ENCODE data around the gene NTS. TPM values are rescaled to one million over a fixed set of nuclear protein-coding genes. Genes with fewer than 3 reads are reported as not detected.

The NTS gene
- total RNA-seq, 4 donors from 2014 or later, result not detected

DNA sequence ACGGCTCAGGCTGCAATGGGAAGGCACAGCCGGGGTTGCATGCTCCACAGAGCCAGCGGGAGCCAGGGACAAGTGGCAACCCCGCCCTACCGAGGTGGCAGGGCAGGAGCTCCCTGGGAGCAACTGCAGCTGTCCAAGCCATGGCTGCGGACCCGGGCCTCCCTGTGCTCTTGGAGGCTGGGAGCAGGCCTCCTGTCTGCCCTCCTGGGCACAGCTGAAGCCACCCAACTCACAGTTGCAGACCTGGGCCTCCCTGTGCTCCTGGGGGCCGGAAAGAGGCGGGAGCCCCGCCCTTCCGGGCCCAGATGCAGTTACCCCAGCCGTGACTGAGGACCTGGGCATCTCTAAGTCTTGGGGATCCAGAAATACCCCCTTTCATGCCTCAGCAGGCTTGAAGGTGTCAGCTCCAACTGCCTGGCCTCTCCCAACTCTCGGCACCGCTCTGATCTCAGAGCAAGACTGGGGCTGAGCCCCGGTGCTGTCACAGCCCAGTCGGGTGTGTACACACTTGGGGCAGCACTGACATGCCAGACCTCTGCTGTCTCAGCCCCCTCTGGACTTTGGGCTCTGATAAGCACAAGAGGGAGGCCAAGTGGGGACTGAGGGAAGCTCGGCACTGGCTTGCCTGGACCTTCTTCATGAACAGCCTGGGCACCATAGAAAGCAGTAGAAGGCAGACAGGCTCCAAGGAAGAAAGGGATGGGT lies 30.3 kb upstream of the NTS start:
- no peaks in the 10 kb centered on the region for H3K36me3 ChIP-seq
- no peak overlapping the region for H3K27ac ChIP-seq
- no peaks in the 10 kb centered on the region for H3K9me3 ChIP-seq
- WGBS, result 95% methylated on average over 2 of the region's 17 CpGs
- no peaks in the 10 kb centered on the region for H3K4me1 ChIP-seq
- no peak overlapping the region for H3K4me3 ChIP-seq
- H3K27me3 ChIP-seq, result no peaks in the 10 kb centered on the region
- no peak for DNase-seq (ENCODE audit: low spot score in 2 of 2)
- no peak for TF ChIP-seq EP300 (IDR thresholded peaks at IDR 0.05)
- TF ChIP-seq POLR2AphosphoS5 (IDR thresholded peaks at IDR 0.05), result no peak
- TF ChIP-seq, protein P1, sequence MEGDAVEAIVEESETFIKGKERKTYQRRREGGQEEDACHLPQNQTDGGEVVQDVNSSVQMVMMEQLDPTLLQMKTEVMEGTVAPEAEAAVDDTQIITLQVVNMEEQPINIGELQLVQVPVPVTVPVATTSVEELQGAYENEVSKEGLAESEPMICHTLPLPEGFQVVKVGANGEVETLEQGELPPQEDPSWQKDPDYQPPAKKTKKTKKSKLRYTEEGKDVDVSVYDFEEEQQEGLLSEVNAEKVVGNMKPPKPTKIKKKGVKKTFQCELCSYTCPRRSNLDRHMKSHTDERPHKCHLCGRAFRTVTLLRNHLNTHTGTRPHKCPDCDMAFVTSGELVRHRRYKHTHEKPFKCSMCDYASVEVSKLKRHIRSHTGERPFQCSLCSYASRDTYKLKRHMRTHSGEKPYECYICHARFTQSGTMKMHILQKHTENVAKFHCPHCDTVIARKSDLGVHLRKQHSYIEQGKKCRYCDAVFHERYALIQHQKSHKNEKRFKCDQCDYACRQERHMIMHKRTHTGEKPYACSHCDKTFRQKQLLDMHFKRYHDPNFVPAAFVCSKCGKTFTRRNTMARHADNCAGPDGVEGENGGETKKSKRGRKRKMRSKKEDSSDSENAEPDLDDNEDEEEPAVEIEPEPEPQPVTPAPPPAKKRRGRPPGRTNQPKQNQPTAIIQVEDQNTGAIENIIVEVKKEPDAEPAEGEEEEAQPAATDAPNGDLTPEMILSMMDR (IDR thresholded peaks at IDR 0.05), result no peak
- TF ChIP-seq POLR2A (IDR thresholded peaks at IDR 0.05), result no peak

DNA sequence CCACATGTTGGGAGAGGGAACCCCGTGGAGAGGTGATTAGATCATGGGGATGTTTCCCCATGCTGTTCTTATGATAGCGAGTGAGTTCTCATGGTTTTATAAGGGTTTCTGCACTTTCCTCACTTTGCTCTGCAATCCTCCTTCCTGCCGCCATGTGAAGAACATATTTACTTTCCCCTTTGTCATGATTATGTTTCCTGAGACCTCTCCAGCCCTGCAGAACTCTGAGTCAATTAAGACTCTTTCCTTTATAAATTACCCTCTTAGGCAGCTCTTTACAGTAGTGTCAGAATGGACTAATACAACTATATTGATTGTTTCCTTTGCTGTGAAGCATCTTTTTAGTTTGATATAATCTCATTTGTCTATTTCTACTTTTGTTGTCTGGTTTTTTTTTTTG lies 24.8 kb upstream of the NTS start:
- Histone ChIP-seq H3K27me3 (no peaks in the 10 kb centered on the region), H3K4me1 (no peaks in the 10 kb centered on the region), H3K9me3 (no peaks in the 10 kb centered on the region), H3K4me3 (no peak overlapping the region), H3K27ac (no peak overlapping the region), H3K36me3 (no peaks in the 10 kb centered on the region)
- TF ChIP-seq, protein P1 (IDR thresholded peaks at IDR 0.05), result no peak
- TF ChIP-seq POLR2A (IDR thresholded peaks at IDR 0.05), result no peak
- no peak for TF ChIP-seq POLR2AphosphoS5 (IDR thresholded peaks at IDR 0.05)
- no peak for TF ChIP-seq EP300 (IDR thresholded peaks at IDR 0.05)
- WGBS, result 87% methylated on average over 3 of the region's 3 CpGs
- no peak for DNase-seq (ENCODE audit: low spot score in 2 of 2)

DNA sequence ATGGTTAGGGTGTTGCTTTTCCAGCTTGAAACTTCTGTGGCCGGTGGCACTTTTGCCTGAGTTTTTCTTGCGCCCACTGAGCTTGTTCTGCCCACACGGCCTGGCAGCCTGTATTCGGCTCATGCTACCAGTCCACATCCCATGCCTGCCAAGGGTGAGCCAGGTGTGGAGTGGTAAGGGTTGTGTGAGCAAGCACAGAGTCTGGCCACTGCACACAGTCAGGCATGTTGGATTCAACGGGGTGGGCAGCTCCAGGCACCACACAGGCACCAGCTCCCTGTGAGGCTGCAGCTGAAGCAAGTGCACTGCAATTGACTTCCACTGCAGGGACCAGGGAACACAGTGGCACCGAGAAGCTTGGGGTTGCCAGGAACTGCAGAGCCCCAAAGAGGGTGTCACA lies 18.8 kb upstream of the NTS start:
- H3K36me3 ChIP-seq, result no peaks in the 10 kb centered on the region
- TF ChIP-seq, protein P1 (IDR thresholded peaks at IDR 0.05), result no peak
- TF ChIP-seq EP300 (IDR thresholded peaks at IDR 0.05), result no peak
- TF ChIP-seq POLR2A (IDR thresholded peaks at IDR 0.05), result no peak
- no peak for TF ChIP-seq POLR2AphosphoS5 (IDR thresholded peaks at IDR 0.05)
- DNase-seq (ENCODE audit: low spot score in 2 of 2), result no peak
- no peaks in the 10 kb centered on the region for H3K27me3 ChIP-seq
- no peak overlapping the region for H3K4me3 ChIP-seq
- no peaks in the 10 kb centered on the region for H3K4me1 ChIP-seq
- no peak overlapping the region for H3K27ac ChIP-seq
- no peaks in the 10 kb centered on the region for H3K9me3 ChIP-seq
- 94% methylated on average over 5 of the region's 6 CpGs for WGBS

DNA sequence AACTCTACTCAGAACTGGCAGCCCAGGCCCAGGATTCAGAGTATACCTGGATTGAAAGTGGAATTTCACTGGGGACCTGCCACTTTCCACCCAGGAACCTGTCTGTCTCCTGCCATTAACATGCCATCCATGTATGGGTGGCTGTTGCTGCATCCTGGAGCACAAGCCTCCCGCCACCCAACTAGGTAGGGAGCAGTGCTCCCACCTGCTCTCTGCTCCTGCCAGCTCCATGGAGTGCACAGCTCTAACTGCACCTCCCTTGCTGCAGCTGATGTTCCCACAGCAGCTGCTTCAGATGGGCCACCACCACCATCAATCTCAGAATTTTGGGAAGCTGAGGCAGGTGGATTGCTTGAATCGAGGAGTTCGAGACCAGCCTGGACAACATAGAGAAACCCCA lies 17.1 kb upstream of the NTS start:
- TF ChIP-seq POLR2A (IDR thresholded peaks at IDR 0.05) (no peak), POLR2AphosphoS5 (IDR thresholded peaks at IDR 0.05) (no peak), EP300 (IDR thresholded peaks at IDR 0.05) (no peak)
- TF ChIP-seq, protein P1 (IDR thresholded peaks at IDR 0.05), result no peak
- WGBS, result 89% methylated on average over 2 of the region's 3 CpGs
- DNase-seq (ENCODE audit: low spot score in 2 of 2), result no peak
- Histone ChIP-seq H3K27me3 (no peaks in the 10 kb centered on the region), H3K4me1 (no peaks in the 10 kb centered on the region), H3K4me3 (no peak overlapping the region), H3K27ac (no peak overlapping the region), H3K36me3 (no peaks in the 10 kb centered on the region), H3K9me3 (no peaks in the 10 kb centered on the region)

DNA sequence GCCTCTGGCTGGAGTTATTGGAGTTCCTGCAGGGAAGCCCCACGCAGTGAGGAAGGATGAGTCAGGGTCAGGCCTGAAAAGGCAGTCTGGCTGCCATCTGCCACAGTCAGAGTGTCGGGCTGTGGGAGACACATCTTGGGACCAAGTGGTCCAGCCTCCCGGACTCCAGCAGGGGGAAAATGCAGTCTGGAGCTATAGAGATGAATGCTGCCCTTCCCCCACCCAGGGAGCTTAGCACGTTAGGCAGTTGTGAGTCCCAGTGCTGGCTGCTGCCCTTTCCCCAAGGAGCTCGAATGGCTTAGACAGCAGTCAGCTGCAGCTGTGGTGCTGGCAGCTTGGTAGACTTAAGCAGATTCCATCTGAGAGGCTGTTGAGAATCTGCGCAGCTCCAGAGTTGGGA lies 8.2 kb upstream of the NTS start:
- H3K9me3 ChIP-seq, result no peaks in the 10 kb centered on the region
- no peaks in the 10 kb centered on the region for H3K36me3 ChIP-seq
- peaks cover 3% of the 10 kb centered on the region for H3K4me1 ChIP-seq
- H3K27me3 ChIP-seq, result no peaks in the 10 kb centered on the region
- TF ChIP-seq, protein P1 (IDR thresholded peaks at IDR 0.05), result no peak
- TF ChIP-seq EP300 (IDR thresholded peaks at IDR 0.05) (no peak), POLR2A (IDR thresholded peaks at IDR 0.05) (no peak), POLR2AphosphoS5 (IDR thresholded peaks at IDR 0.05) (no peak)
- DNase-seq (ENCODE audit: low spot score in 2 of 2), result no peak
- no peak overlapping the region for H3K27ac ChIP-seq
- WGBS, result 67% methylated on average over 1 of the region's 6 CpGs
- no peak overlapping the region for H3K4me3 ChIP-seq
